ENCODE results near the gene ITGA5.

ITGA5 gene

GRCh38 chr12:54437697-54438096, 18.6 kb upstream of the ITGA5 start:
- Histone ChIP-seq H3K4me3 (replicated peaks; ENCODE audit: low read depth, low read length) (no peak overlapping the region), H3K27me3 (replicated peaks; ENCODE audit: control insufficient read depth, insufficient read depth, low read length) (no peaks in the 10 kb centered on the region), H3K36me3 (ENCODE audit: control insufficient read depth, insufficient read depth, low read length) (no peaks in the 10 kb centered on the region)
- TF ChIP-seq CTCF (IDR thresholded peaks at IDR 0.05; ENCODE audit: insufficient read depth, low read length, poor library complexity, severe bottlenecking): no peak
- DNase-seq (ENCODE audit: extremely low read depth, insufficient read length): no peak

DNA sequence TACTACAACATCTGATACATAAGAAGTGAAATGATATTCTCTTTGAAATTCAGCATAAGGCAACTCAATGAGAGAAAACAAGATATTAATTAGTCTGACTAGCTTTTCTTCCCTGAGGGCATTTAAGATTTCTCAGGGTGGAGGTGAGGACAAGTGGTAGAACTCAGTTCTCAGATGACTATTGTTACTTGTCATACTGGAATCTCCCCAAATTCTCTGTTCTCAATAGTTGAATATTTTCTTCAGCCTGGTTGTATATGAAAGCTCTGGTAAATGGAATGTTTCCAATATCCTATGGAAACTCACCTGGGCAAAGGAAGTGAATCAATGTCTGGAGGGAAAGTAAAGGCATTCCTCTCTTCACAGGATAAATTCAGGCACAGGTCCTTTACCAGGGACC, 18.2 kb upstream of the ITGA5 start:
- no peak for DNase-seq (ENCODE audit: extremely low read depth, insufficient read length)
- Histone ChIP-seq H3K27me3 (replicated peaks; ENCODE audit: control insufficient read depth, insufficient read depth, low read length) (no peaks in the 10 kb centered on the region), H3K36me3 (ENCODE audit: control insufficient read depth, insufficient read depth, low read length) (no peaks in the 10 kb centered on the region), H3K4me3 (replicated peaks; ENCODE audit: low read depth, low read length) (no peak overlapping the region)
- no peak for TF ChIP-seq CTCF (IDR thresholded peaks at IDR 0.05; ENCODE audit: insufficient read depth, low read length, poor library complexity, severe bottlenecking)

GRCh38 chr12:54432815-54433164, 13.7 kb upstream of the ITGA5 start:
- no peak for DNase-seq (ENCODE audit: extremely low read depth, insufficient read length)
- no peak overlapping the region for H3K4me3 ChIP-seq (replicated peaks; ENCODE audit: low read depth, low read length)
- no peak for TF ChIP-seq CTCF (IDR thresholded peaks at IDR 0.05; ENCODE audit: insufficient read depth, low read length, poor library complexity, severe bottlenecking)

DNA sequence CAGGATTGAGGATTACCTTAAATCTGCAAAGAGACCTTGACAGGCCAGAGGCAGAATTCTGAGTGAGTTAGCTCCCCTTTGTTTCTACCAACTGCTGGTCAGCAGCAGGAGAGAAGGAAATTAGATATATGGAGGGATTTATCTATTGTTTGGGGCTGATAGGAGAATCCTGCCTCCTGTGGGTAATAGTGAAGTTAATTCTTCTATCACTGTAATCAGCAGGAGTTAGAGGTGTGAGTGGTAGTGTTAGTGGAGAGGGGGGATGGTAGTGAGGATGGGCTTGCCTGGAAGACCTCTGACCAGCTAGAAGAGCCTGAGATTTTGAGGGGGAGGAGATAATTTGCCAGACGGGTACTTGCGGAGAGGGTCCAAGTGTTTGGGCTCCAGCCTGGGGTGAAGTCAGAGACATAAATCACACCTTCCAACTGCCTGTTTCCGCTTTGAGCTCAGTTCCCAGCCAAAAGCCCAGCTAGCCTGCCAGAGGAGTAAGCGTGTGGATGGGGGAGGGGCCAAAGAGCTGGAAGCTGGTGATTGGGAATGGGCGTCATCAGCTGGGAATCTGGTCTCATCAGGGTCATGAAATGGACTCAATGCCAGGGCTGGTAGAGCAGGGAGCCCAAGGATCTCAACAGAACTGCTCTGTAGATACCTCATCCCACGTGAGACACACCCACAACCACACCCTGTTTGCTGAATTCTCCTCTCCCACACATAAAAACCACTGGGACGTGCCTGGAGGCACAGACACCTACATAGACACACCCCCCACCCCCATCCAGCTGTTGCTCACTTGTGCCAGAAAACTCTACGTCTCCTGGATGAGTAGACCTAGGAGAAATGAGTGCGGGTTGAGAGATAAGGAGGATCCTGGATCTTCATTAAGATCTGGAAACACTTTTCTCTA, 13.1 kb upstream of the ITGA5 start:
- no peaks in the 10 kb centered on the region for H3K36me3 ChIP-seq (ENCODE audit: control insufficient read depth, insufficient read depth, low read length)
- H3K27me3 ChIP-seq (replicated peaks; ENCODE audit: control insufficient read depth, insufficient read depth, low read length): no peaks in the 10 kb centered on the region; the same call in 1 of the 2 replicates
- DNase-seq (ENCODE audit: extremely low read depth, insufficient read length): no peak
- no peak overlapping the region for H3K4me3 ChIP-seq (replicated peaks; ENCODE audit: low read depth, low read length)
- no peak for TF ChIP-seq CTCF (IDR thresholded peaks at IDR 0.05; ENCODE audit: insufficient read depth, low read length, poor library complexity, severe bottlenecking)

More at GRCh38 chr12:54432815-54433164, 13.7 kb upstream of the ITGA5 start:
- H3K36me3 ChIP-seq (ENCODE audit: control insufficient read depth, insufficient read depth, low read length): no peaks in the 10 kb centered on the region
- no peaks in the 10 kb centered on the region for H3K27me3 ChIP-seq (replicated peaks; ENCODE audit: control insufficient read depth, insufficient read depth, low read length)

- Histone ChIP-seq H3K36me3 (ENCODE audit: control insufficient read depth, insufficient read depth, low read length) (no peaks in the 10 kb centered on the region), H3K4me3 (replicated peaks; ENCODE audit: low read depth, low read length) (no peak overlapping the region), H3K27me3 (replicated peaks; ENCODE audit: control insufficient read depth, insufficient read depth, low read length) (no peaks in the 10 kb centered on the region; the same call in 1 of the 2 replicates)
- DNase-seq (ENCODE audit: extremely low read depth, insufficient read length): no peak
- TF ChIP-seq CTCF (IDR thresholded peaks at IDR 0.05; ENCODE audit: insufficient read depth, low read length, poor library complexity, severe bottlenecking): no peak
Measured at GRCh38 chr12:54430471-54431069, 11.5 kb upstream of the ITGA5 start.

All from GM06990 (cell line).